Activated CD8-positive, alpha-beta memory T cell treated with anti-CD3 and anti-CD28 coated beads for 1 hour (primary cell): Measurements from ENCODE around the gene TSC22D2.

Source experiments
- DNase-seq, 2 donors: peaks; one replicate each; pipeline ENCODE4 v3.0.0-alpha.2; 2020; ENCODE audit warnings: low read depth in 1 of 2; ENCODE audit errors: extremely low read depth in 1 of 2

TSC22D2 gene

GRCh38 chr3:150411106-150411460 lies 3.0 kb downstream of the TSC22D2 start:
- DNase-seq, result no peak

- DNase-seq, result no peak
Observed at GRCh38 chr3:150411546-150411945, 3.4 kb downstream of the TSC22D2 start.

GRCh38 chr3:150411976-150412375 lies 3.9 kb downstream of the TSC22D2 start:
- no peak for DNase-seq

- DNase-seq, result no peak
Observed at GRCh38 chr3:150412561-150413231, 4.6 kb downstream of the TSC22D2 start.

- no peak for DNase-seq
Observed at GRCh38 chr3:150414258-150414657, 6.2 kb downstream of the TSC22D2 start.

GRCh38 chr3:150414959-150415358 lies 6.9 kb downstream of the TSC22D2 start:
- DNase-seq, result no peak

- DNase-seq, result no peak
Observed at GRCh38 chr3:150419076-150419868, 11.2 kb downstream of the TSC22D2 start.

GRCh38 chr3:150419959-150420358 lies 11.9 kb downstream of the TSC22D2 start:
- no peak for DNase-seq

- DNase-seq, result no peak
Observed at GRCh38 chr3:150421256-150421655, 13.2 kb downstream of the TSC22D2 start.

- DNase-seq, result no peak
Observed at GRCh38 chr3:150421799-150422548, 13.9 kb downstream of the TSC22D2 start.

GRCh38 chr3:150422907-150423306 lies 14.8 kb downstream of the TSC22D2 start:
- DNase-seq, result no peak

- no peak for DNase-seq
Observed at GRCh38 chr3:150423761-150424160, 15.7 kb downstream of the TSC22D2 start.

GRCh38 chr3:150426292-150426691 lies 18.2 kb downstream of the TSC22D2 start:
- no peak for DNase-seq

- DNase-seq, result no peak
Observed at GRCh38 chr3:150428562-150428961, 20.5 kb downstream of the TSC22D2 start.

- no peak for DNase-seq
Observed at GRCh38 chr3:150429767-150430671, 21.9 kb downstream of the TSC22D2 start.

GRCh38 chr3:150433347-150433746 lies 25.2 kb downstream of the TSC22D2 start:
- DNase-seq, result no peak

- no peak for DNase-seq
Observed at GRCh38 chr3:150434234-150434633, 26.1 kb downstream of the TSC22D2 start.

- DNase-seq, result no peak
Observed at GRCh38 chr3:150436161-150436560, 28.1 kb downstream of the TSC22D2 start.

- DNase-seq, result no peak
Observed at GRCh38 chr3:150439657-150440056, 31.6 kb downstream of the TSC22D2 start.

- no peak for DNase-seq
Observed at GRCh38 chr3:150443331-150443741, 35.2 kb downstream of the TSC22D2 start.

GRCh38 chr3:150444371-150444770 lies 36.3 kb downstream of the TSC22D2 start:
- no peak for DNase-seq
